Left ventricle myocardium superior (tissue), 1 donor: ENCODE data around the gene CMIP. TPM values are rescaled to one million over a fixed set of nuclear protein-coding genes. Genes with fewer than 3 reads are reported as not detected.

ENCODE experiments used
- ATAC-seq: fragments of 200-7000 bp; cut with Tn5 transposase; one replicate; pipeline ENCODE4 v1.9.1; 2020; ENCODE audit warnings: mild to moderate bottlenecking, moderate library complexity
- DNase-seq: peaks from one replicate; pipeline ENCODE4 v3.0.0-alpha.2; 2020
- intact Hi-C: fragments of 100-400 bp; cut with micrococcal nuclease; formaldehyde crosslinking; loops from one replicate; pipeline ENCODE4 v1.11.0; 2022
- total RNA-seq: library from RNA; stranded (reverse); fragmentation: NEBNext Ultra II Directional; extraction: Animal tissue kit (Norgen Biotek cat#: 25700); gene quantifications from one replicate; pipeline ENCODE4 v1.2.1, GENCODE V29; 2021
- donor health status: DM: no; HTN: yes; CAD: no; lungs with severe emphysema.

Gene CMIP
- total RNA-seq, 1 donor from 2014 or later, result 9.7 TPM

- intact Hi-C loops, result no loop called here
- no peak for DNase-seq
- no peak for ATAC-seq
These were observed 153.5 kb downstream of the CMIP start for GRCh38 chr16:81598083-81598482.

GRCh38 chr16:81599034-81599744, 154.6 kb downstream of the CMIP start:
- ATAC-seq (no peak), DNase-seq (no peak)
- intact Hi-C loops, result no loop called here

GRCh38 chr16:81600275-81600674, 155.7 kb downstream of the CMIP start:
- no peak for DNase-seq
- intact Hi-C loops, result no loop called here
- ATAC-seq, result peak; percentile 47

- ATAC-seq (no peak), DNase-seq (no peak)
- intact Hi-C loops, result no loop called here
These were observed 156.4 kb downstream of the CMIP start for GRCh38 chr16:81601008-81601428.

GRCh38 chr16:81601601-81602255, 157.1 kb downstream of the CMIP start:
- DNase-seq (no peak), ATAC-seq (no peak)
- intact Hi-C loops, result no loop called here

GRCh38 chr16:81602256-81602776, 157.7 kb downstream of the CMIP start:
- intact Hi-C loops, result no loop called here
- ATAC-seq (no peak), DNase-seq (no peak)

GRCh38 chr16:81602792-81603191, 158.2 kb downstream of the CMIP start:
- ATAC-seq (no peak), DNase-seq (no peak)
- intact Hi-C loops, result no loop called here

GRCh38 chr16:81604960-81605383, 160.4 kb downstream of the CMIP start:
- no peak for DNase-seq
- intact Hi-C loops, result no loop called here
- no peak for ATAC-seq

GRCh38 chr16:81606039-81606438, 161.4 kb downstream of the CMIP start:
- ATAC-seq (no peak), DNase-seq (no peak)
- intact Hi-C loops, result no loop called here

GRCh38 chr16:81607006-81607405, 162.4 kb downstream of the CMIP start:
- DNase-seq, result no peak
- no peak for ATAC-seq
- intact Hi-C loops, result no loop called here

- no peak for DNase-seq
- no peak for ATAC-seq
- intact Hi-C loops, result no loop called here
These were observed 163.4 kb downstream of the CMIP start for GRCh38 chr16:81607805-81608522.

- intact Hi-C loops, result no loop called here
- DNase-seq (peak; percentile 48), ATAC-seq (peak; percentile 68)
These were observed 164.1 kb downstream of the CMIP start for GRCh38 chr16:81608523-81609209.

- intact Hi-C loops, result no loop called here
- DNase-seq, result no peak
These were observed 164.8 kb downstream of the CMIP start for GRCh38 chr16:81609323-81609892.

GRCh38 chr16:81610144-81610842, 165.7 kb downstream of the CMIP start:
- ATAC-seq (peak; percentile 87), DNase-seq (peak; percentile 89)
- intact Hi-C loops, result no loop called here

More at GRCh38 chr16:81609323-81609892, 164.8 kb downstream of the CMIP start:
- no peak for ATAC-seq

GRCh38 chr16:81610936-81611335, 166.3 kb downstream of the CMIP start:
- ATAC-seq, result no peak
- intact Hi-C loops, result no loop called here
- no peak for DNase-seq

GRCh38 chr16:81611721-81612120, 167.1 kb downstream of the CMIP start:
- DNase-seq (no peak), ATAC-seq (no peak)
- intact Hi-C loops, result no loop called here

GRCh38 chr16:81612351-81613163, 167.9 kb downstream of the CMIP start:
- DNase-seq, result peak; percentile 55
- intact Hi-C loops, result no loop called here
- ATAC-seq, result peak; percentile 44

- ATAC-seq (no peak), DNase-seq (no peak)
- intact Hi-C loops, result no loop called here
These were observed 169.6 kb downstream of the CMIP start for GRCh38 chr16:81614171-81614570.
